ENCODE data around the gene NFIA. TPM values are rescaled to one million over a fixed set of nuclear protein-coding genes. Genes with fewer than 3 reads are reported as not detected.

Gene NFIA
- total and polyA plus RNA-seq, 2 of the 13 experiments (the other 11 are each of a cell fraction or from before 2014, with no cell fraction given), result 14.7 to 28.5 TPM

- TF ChIP-seq TBX2 (CRISPR knock-in tag; IDR thresholded peaks at IDR 0.05; ENCODE audit: borderline replicate concordance), result peak; percentile 87
- no peak for TF ChIP-seq TOE1 (CRISPR knock-in tag; IDR thresholded peaks at IDR 0.05)
- peak; percentile 42; the same call in 1 of the 2 replicates for TF ChIP-seq MEIS2 (CRISPR knock-in tag; IDR thresholded peaks at IDR 0.05)
- no peak for TF ChIP-seq SCMH1 (CRISPR knock-in tag; IDR thresholded peaks at IDR 0.05; ENCODE audit: borderline replicate concordance)
- TF ChIP-seq ZNF235 (CRISPR knock-in tag; IDR thresholded peaks at IDR 0.05; ENCODE audit: borderline replicate concordance), result no peak
- no peak for TF ChIP-seq GTF2F1 (IDR thresholded peaks at IDR 0.05; ENCODE audit: low read length)
- no peak for TF ChIP-seq ATF5 (CRISPR knock-in tag; IDR thresholded peaks at IDR 0.05; ENCODE audit: low read depth)
- no peak for TF ChIP-seq ZNF160 (CRISPR knock-in tag; IDR thresholded peaks at IDR 0.05)
- TF ChIP-seq, protein P1, sequence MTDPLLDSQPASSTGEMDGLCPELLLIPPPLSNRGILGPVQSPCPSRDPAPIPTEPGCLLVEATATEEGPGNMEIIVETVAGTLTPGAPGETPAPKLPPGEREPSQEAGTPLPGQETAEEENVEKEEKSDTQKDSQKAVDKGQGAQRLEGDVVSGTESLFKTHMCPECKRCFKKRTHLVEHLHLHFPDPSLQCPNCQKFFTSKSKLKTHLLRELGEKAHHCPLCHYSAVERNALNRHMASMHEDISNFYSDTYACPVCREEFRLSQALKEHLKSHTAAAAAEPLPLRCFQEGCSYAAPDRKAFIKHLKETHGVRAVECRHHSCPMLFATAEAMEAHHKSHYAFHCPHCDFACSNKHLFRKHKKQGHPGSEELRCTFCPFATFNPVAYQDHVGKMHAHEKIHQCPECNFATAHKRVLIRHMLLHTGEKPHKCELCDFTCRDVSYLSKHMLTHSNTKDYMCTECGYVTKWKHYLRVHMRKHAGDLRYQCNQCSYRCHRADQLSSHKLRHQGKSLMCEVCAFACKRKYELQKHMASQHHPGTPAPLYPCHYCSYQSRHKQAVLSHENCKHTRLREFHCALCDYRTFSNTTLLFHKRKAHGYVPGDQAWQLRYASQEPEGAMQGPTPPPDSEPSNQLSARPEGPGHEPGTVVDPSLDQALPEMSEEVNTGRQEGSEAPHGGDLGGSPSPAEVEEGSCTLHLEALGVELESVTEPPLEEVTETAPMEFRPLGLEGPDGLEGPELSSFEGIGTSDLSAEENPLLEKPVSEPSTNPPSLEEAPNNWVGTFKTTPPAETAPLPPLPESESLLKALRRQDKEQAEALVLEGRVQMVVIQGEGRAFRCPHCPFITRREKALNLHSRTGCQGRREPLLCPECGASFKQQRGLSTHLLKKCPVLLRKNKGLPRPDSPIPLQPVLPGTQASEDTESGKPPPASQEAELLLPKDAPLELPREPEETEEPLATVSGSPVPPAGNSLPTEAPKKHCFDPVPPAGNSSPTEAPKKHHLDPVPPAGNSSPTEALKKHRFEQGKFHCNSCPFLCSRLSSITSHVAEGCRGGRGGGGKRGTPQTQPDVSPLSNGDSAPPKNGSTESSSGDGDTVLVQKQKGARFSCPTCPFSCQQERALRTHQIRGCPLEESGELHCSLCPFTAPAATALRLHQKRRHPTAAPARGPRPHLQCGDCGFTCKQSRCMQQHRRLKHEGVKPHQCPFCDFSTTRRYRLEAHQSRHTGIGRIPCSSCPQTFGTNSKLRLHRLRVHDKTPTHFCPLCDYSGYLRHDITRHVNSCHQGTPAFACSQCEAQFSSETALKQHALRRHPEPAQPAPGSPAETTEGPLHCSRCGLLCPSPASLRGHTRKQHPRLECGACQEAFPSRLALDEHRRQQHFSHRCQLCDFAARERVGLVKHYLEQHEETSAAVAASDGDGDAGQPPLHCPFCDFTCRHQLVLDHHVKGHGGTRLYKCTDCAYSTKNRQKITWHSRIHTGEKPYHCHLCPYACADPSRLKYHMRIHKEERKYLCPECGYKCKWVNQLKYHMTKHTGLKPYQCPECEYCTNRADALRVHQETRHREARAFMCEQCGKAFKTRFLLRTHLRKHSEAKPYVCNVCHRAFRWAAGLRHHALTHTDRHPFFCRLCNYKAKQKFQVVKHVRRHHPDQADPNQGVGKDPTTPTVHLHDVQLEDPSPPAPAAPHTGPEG (CRISPR knock-in tag; IDR thresholded peaks at IDR 0.05), result no peak
- TF ChIP-seq, protein P2, sequence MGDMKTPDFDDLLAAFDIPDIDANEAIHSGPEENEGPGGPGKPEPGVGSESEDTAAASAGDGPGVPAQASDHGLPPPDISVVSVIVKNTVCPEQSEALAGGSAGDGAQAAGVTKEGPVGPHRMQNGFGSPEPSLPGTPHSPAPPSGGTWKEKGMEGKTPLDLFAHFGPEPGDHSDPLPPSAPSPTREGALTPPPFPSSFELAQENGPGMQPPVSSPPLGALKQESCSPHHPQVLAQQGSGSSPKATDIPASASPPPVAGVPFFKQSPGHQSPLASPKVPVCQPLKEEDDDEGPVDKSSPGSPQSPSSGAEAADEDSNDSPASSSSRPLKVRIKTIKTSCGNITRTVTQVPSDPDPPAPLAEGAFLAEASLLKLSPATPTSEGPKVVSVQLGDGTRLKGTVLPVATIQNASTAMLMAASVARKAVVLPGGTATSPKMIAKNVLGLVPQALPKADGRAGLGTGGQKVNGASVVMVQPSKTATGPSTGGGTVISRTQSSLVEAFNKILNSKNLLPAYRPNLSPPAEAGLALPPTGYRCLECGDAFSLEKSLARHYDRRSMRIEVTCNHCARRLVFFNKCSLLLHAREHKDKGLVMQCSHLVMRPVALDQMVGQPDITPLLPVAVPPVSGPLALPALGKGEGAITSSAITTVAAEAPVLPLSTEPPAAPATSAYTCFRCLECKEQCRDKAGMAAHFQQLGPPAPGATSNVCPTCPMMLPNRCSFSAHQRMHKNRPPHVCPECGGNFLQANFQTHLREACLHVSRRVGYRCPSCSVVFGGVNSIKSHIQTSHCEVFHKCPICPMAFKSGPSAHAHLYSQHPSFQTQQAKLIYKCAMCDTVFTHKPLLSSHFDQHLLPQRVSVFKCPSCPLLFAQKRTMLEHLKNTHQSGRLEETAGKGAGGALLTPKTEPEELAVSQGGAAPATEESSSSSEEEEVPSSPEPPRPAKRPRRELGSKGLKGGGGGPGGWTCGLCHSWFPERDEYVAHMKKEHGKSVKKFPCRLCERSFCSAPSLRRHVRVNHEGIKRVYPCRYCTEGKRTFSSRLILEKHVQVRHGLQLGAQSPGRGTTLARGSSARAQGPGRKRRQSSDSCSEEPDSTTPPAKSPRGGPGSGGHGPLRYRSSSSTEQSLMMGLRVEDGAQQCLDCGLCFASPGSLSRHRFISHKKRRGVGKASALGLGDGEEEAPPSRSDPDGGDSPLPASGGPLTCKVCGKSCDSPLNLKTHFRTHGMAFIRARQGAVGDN (CRISPR knock-in tag; IDR thresholded peaks at IDR 0.05), result no peak
- no peak for TF ChIP-seq ZNF549 (CRISPR knock-in tag; IDR thresholded peaks at IDR 0.05)
- no peak for TF ChIP-seq MYC (CRISPR knock-in tag; IDR thresholded peaks at IDR 0.05; ENCODE audit: borderline replicate concordance)
- TF ChIP-seq ZNF292 (CRISPR knock-in tag; IDR thresholded peaks at IDR 0.05; ENCODE audit: borderline replicate concordance, low read depth), result peak; percentile 37; the same call in 1 of the 2 replicates
- TF ChIP-seq, protein P3, sequence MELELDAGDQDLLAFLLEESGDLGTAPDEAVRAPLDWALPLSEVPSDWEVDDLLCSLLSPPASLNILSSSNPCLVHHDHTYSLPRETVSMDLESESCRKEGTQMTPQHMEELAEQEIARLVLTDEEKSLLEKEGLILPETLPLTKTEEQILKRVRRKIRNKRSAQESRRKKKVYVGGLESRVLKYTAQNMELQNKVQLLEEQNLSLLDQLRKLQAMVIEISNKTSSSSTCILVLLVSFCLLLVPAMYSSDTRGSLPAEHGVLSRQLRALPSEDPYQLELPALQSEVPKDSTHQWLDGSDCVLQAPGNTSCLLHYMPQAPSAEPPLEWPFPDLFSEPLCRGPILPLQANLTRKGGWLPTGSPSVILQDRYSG (CRISPR knock-in tag; IDR thresholded peaks at IDR 0.05), result no peak
These were observed 219.7 kb downstream of the NFIA start (continued) for GRCh38 chr1:61301824-61302657.
